Thyroid gland (tissue), 4 donors: Measurements from ENCODE around the gene DNAJB14. TPM values are rescaled to one million over a fixed set of nuclear protein-coding genes. Genes with fewer than 3 reads are reported as not detected.

Experiments
- DNase-seq, 2 donors: peaks; one replicate each; pipeline ENCODE4 v3.0.0-alpha.2; 2019
- H3K27ac ChIP-seq, 3 donors: fragments of 200-600 bp; sonication (generic); 1 replicate in 2 of 3; 2 replicates in 1 of 3; pipeline ENCODE4 v1.5.1; 2016 to 2019; ENCODE audit warnings: mild to moderate bottlenecking in 1 of 3, moderate library complexity in 1 of 3
- H3K27me3 ChIP-seq: fragments of 200-600 bp; sonication (generic); one replicate; pipeline ENCODE4 v1.5.1; 2019
- H3K36me3 ChIP-seq, 2 donors: fragments of 200-600 bp; sonication (generic); one replicate each; pipeline ENCODE4 v1.5.1; 2016 to 2019
- H3K4me1 ChIP-seq, 2 donors: fragments of 200-600 bp; sonication (generic); one replicate each; pipeline ENCODE4 v1.5.1; 2017 to 2019
- H3K4me3 ChIP-seq, 3 donors: fragments of 200-600 bp; sonication (generic); replicated peaks in 1 of 3; 1 replicate in 2 of 3; 2 replicates in 1 of 3; pipeline ENCODE4 v1.5.1; 2016; ENCODE audit warnings: mild to moderate bottlenecking in 1 of 3
- H3K9me3 ChIP-seq: fragments of 200-600 bp; sonication (generic); one replicate; pipeline ENCODE4 v1.5.1; 2017
- POLR2A ChIP-seq, 2 donors: fragments of 450-650 bp; IDR thresholded peaks; one replicate each; pipeline ENCODE4 v1.6.1; 2017; ENCODE audit warnings: antibody characterized with exemption in 2 of 2, mild to moderate bottlenecking in 2 of 2, moderate library complexity in 1 of 2
- WGBS, 2 donors: methylation state at CpG; one replicate each; pipeline ENCODE4 v1.1.5; 2017; 5-methylcytosine and 5-hydroxymethylcytosine counted together
- intact Hi-C: fragments of 100-400 bp; cut with DNase I; formaldehyde crosslinking; loops from one replicate; pipeline ENCODE4 v1.15.1; 2023
- total RNA-seq, 4 donors: library from RNA; depleted of rRNA; stranded (reverse); fragments of >200 nt; gene quantifications; one replicate each; pipeline ENCODE4 v1.2.3, GENCODE V29; 2016
- TF ChIP-seq, protein P1 (sequence below), 6 experiments: fragments of 200-600 bp in 3 of 6; fragments of 450-650 bp in 3 of 6; sonication (generic) in 3 of 6; IDR thresholded peaks; one replicate each; pipeline ENCODE4 v1.5.1; 2016 to 2019; ENCODE audit warnings: antibody characterized with exemption in 6 of 6, mild to moderate bottlenecking in 2 of 6, inconsistent platforms in 1 of 6, moderate library complexity in 1 of 6

Gene DNAJB14
- total RNA-seq, 4 donors from 2014 or later: 48.1 to 84.4 (median 72.3) TPM

DNA sequence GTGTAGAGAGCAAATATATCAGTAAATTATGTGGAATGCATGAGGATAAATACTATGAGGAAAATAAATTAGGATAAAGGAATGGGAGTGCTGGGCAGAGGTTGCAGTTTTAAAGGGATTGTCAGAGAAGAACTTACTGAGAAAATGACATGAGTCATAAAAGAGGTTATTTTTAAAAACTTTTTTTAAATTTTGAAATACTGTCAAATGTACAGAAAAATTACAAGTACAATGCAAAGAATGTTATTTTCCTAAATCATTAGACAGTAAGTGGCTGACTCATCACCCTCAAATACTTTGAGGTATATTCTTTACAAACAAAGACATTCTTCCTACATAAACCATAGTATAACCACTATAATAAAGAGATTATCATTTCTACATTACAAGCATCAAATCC lies 33.5 kb upstream of the DNAJB14 start:
- DNase-seq: no peak
- no peaks in the 10 kb centered on the region for H3K36me3 ChIP-seq
- H3K9me3 ChIP-seq: no peaks in the 10 kb centered on the region
- intact Hi-C loops: no loop called here
- H3K4me3 ChIP-seq: no peak overlapping the region
- H3K4me1 ChIP-seq: no peaks in the 10 kb centered on the region
- no peak overlapping the region for H3K27ac ChIP-seq
- TF ChIP-seq, protein P1, sequence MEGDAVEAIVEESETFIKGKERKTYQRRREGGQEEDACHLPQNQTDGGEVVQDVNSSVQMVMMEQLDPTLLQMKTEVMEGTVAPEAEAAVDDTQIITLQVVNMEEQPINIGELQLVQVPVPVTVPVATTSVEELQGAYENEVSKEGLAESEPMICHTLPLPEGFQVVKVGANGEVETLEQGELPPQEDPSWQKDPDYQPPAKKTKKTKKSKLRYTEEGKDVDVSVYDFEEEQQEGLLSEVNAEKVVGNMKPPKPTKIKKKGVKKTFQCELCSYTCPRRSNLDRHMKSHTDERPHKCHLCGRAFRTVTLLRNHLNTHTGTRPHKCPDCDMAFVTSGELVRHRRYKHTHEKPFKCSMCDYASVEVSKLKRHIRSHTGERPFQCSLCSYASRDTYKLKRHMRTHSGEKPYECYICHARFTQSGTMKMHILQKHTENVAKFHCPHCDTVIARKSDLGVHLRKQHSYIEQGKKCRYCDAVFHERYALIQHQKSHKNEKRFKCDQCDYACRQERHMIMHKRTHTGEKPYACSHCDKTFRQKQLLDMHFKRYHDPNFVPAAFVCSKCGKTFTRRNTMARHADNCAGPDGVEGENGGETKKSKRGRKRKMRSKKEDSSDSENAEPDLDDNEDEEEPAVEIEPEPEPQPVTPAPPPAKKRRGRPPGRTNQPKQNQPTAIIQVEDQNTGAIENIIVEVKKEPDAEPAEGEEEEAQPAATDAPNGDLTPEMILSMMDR (IDR thresholded peaks at IDR 0.05): no peak
- H3K27me3 ChIP-seq: no peaks in the 10 kb centered on the region

- Histone ChIP-seq H3K4me3 (no peak overlapping the region), H3K4me1 (no peaks in the 10 kb centered on the region), H3K27me3 (no peaks in the 10 kb centered on the region), H3K27ac (no peak overlapping the region), H3K36me3 (no peaks in the 10 kb centered on the region), H3K9me3 (no peaks in the 10 kb centered on the region)
- no peak for DNase-seq
- intact Hi-C loops: no loop called here
- TF ChIP-seq, protein P1 (IDR thresholded peaks at IDR 0.05): no peak
- TF ChIP-seq POLR2A (IDR thresholded peaks at IDR 0.05): no peak
- WGBS, 2 donors: 96 to 100% methylated on average over 6 to 12 of the region's 12 CpGs
Measured at GRCh38 chr4:99971453-99972111, 25.2 kb upstream of the DNAJB14 start.

DNA sequence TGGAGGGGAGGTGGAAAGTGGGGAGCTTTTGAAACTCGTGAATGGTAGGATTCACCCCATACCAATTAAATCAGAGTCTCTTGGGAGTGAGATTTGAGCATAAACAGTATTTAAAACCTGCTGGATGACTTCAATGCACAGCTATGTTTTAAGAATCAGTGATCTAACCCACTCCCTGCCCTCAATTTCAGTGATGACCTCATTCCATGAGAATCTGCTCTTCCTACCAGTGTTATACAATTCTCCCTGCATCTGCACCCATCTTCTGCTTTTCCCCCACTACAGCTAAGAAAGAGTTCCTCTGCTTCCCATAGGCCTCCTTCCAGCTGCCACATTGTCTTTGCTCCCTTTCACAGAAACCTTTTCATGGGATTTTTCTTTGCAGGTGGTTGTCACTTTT lies 21.9 kb upstream of the DNAJB14 start:
- 71 to 75% methylated on average over 1 of the region's 1 CpG for WGBS, 2 donors
- no peaks in the 10 kb centered on the region for H3K27me3 ChIP-seq
- no peaks in the 10 kb centered on the region for H3K36me3 ChIP-seq
- TF ChIP-seq POLR2A (IDR thresholded peaks at IDR 0.05): no peak
- TF ChIP-seq, protein P1 (IDR thresholded peaks at IDR 0.05): no peak
- H3K9me3 ChIP-seq: no peaks in the 10 kb centered on the region
- no peak overlapping the region for H3K4me3 ChIP-seq
- H3K4me1 ChIP-seq: no peaks in the 10 kb centered on the region
- intact Hi-C loops: no loop called here
- no peak overlapping the region for H3K27ac ChIP-seq
- DNase-seq: no peak

- H3K4me1 ChIP-seq: no peaks in the 10 kb centered on the region
- WGBS, 2 donors: 93 to 98% methylated on average over 3 of the region's 3 CpGs
Measured at GRCh38 chr4:99966692-99967091, 20.3 kb upstream of the DNAJB14 start.

DNA sequence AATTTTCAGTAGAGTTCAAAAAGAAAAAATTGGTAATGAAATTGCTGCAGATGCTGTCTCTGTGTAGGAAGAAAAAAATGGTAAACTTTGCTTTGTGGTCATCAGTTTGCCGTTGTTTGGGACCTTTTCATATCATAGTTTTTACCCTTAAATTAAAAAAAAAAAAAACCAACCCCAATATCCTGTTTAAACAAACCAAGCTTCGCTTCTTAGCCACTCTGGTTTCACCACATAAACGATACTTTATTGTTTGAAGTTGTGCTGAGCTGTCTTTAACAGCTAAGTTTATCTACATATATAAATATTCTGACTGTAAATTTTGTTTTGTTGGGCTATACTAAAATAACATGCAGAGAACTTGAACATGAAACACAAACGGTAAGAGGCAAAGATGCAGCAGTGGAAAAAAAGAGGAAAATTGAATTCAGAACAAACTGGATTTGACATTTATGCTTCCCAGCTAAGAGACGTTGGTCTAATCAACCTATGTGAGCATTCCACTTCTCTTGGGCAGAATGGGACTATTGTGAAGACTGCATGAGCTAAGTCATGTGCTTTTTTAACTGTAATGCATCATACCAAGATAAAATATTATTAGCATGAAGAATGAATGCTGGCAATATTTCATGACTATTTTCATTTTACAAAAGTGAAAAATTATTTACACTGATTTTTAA lies 19.4 kb upstream of the DNAJB14 start:
- Histone ChIP-seq H3K36me3 (no peaks in the 10 kb centered on the region), H3K4me3 (no peak overlapping the region), H3K27me3 (no peaks in the 10 kb centered on the region), H3K4me1 (no peaks in the 10 kb centered on the region), H3K27ac (no peak overlapping the region), H3K9me3 (no peaks in the 10 kb centered on the region)
- TF ChIP-seq, protein P1 (IDR thresholded peaks at IDR 0.05): no peak
- TF ChIP-seq POLR2A (IDR thresholded peaks at IDR 0.05): no peak
- 64 to 65% methylated on average over 5 of the region's 5 CpGs for WGBS, 2 donors
- intact Hi-C loops: no loop called here
- DNase-seq: no peak

More at GRCh38 chr4:99966692-99967091, 20.3 kb upstream of the DNAJB14 start:
- H3K4me3 ChIP-seq: no peak overlapping the region
- DNase-seq: no peak
- no peaks in the 10 kb centered on the region for H3K9me3 ChIP-seq
- no peak overlapping the region for H3K27ac ChIP-seq
- intact Hi-C loops: no loop called here
- H3K27me3 ChIP-seq: no peaks in the 10 kb centered on the region
- no peak for TF ChIP-seq POLR2A (IDR thresholded peaks at IDR 0.05)
- H3K36me3 ChIP-seq: no peaks in the 10 kb centered on the region
